RWPE2 (cell line): Measurements from ENCODE around the gene ALK.

Experiments
- ATAC-seq: fragments of 200-7000 bp; cut with Tn5 transposase; 3 replicates; pipeline ENCODE4 v1.9.1; 2021; ENCODE audit warnings: low read depth
- DNase-seq: peaks from one replicate; pipeline ENCODE4 v3.0.0-alpha.2; 2020; ENCODE audit warnings: low spot score
- H3K27ac ChIP-seq: fragments of 450-650 bp; 2 replicates; pipeline ENCODE4 v1.5.1; 2017; ENCODE audit warnings: mild to moderate bottlenecking; ENCODE audit not compliant: poor library complexity, severe bottlenecking
- H3K27me3 ChIP-seq: fragments of 250-450 bp; sonication (Bioruptor Pico); 2 replicates; pipeline ENCODE4 v1.5.1; 2021; ENCODE audit warnings: mild to moderate bottlenecking, moderate library complexity; ENCODE audit not compliant: insufficient read depth, poor library complexity, severe bottlenecking
- H3K36me3 ChIP-seq: fragments of 250-450 bp; sonication (Bioruptor Pico); 2 replicates; pipeline ENCODE4 v1.5.1; 2020; ENCODE audit warnings: low read depth, mild to moderate bottlenecking, moderate library complexity
- H3K4me1 ChIP-seq: fragments of 250-450 bp; sonication (Bioruptor Pico); 2 replicates; pipeline ENCODE4 v1.5.1; 2021; ENCODE audit warnings: mild to moderate bottlenecking, moderate library complexity; ENCODE audit not compliant: insufficient read depth, poor library complexity, severe bottlenecking
- H3K4me3 ChIP-seq: fragments of 250-450 bp; sonication (Bioruptor Pico); 2 replicates; pipeline ENCODE4 v1.5.1; 2021; ENCODE audit warnings: mild to moderate bottlenecking, moderate library complexity; ENCODE audit not compliant: severe bottlenecking
- H3K9me3 ChIP-seq: fragments of 250-450 bp; sonication (Bioruptor Pico); 2 replicates; pipeline ENCODE4 v1.5.1; 2021; ENCODE audit warnings: mild to moderate bottlenecking, moderate library complexity; ENCODE audit not compliant: severe bottlenecking
- CTCF ChIP-seq: fragments of 450-650 bp; IDR thresholded peaks from one replicate; pipeline ENCODE4 v1.5.1; 2017; ENCODE audit warnings: mild to moderate bottlenecking, moderate library complexity; ENCODE audit not compliant: poor library complexity, severe bottlenecking

The ALK gene

DNA sequence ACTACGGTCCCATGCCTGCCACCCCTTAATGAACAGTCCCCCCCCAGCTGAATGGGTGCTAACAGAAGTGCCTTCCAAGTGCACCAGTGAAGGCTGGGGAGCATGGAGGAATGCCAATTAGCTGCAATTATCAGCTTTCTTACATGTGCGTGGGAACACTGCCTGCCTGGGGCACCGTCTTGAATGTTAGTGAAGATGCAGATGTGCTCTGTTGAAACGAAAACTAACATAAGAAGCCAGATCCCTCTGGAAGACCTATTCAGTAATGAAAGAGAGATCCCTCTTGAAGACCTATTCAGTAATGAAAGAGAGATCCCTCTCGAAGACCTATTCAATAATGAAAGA lies 651.6 kb downstream of the ALK start:
- Histone ChIP-seq H3K9me3 (no peaks in the 10 kb centered on the region), H3K4me1 (peaks cover 6% of the 10 kb centered on the region), H3K27me3 (no peaks in the 10 kb centered on the region), H3K4me3 (no peak overlapping the region), H3K36me3 (no peaks in the 10 kb centered on the region), H3K27ac (no peak overlapping the region)
- TF ChIP-seq CTCF: no peak
- no peak for DNase-seq
- no peak for ATAC-seq

- Histone ChIP-seq H3K9me3 (no peaks in the 10 kb centered on the region), H3K36me3 (no peaks in the 10 kb centered on the region), H3K4me3 (no peak overlapping the region), H3K4me1 (peaks cover 6% of the 10 kb centered on the region), H3K27ac (no peak overlapping the region), H3K27me3 (no peaks in the 10 kb centered on the region)
- ATAC-seq: no peak
- DNase-seq: no peak
- no peak for TF ChIP-seq CTCF
Observed at GRCh38 chr2:29269095-29269764, 652.2 kb downstream of the ALK start.

- ATAC-seq (no peak), DNase-seq (no peak)
- Histone ChIP-seq H3K27ac (no peak overlapping the region), H3K36me3 (no peaks in the 10 kb centered on the region), H3K4me1 (no peaks in the 10 kb centered on the region), H3K27me3 (no peaks in the 10 kb centered on the region), H3K9me3 (no peaks in the 10 kb centered on the region), H3K4me3 (no peak overlapping the region)
- TF ChIP-seq CTCF: no peak
Observed at GRCh38 chr2:29267720-29268119, 653.7 kb downstream of the ALK start.

GRCh38 chr2:29263886-29264285 lies 657.5 kb downstream of the ALK start:
- Histone ChIP-seq H3K4me1 (peaks cover 13% of the 10 kb centered on the region), H3K27me3 (no peaks in the 10 kb centered on the region), H3K9me3 (no peaks in the 10 kb centered on the region), H3K4me3 (no peak overlapping the region), H3K36me3 (no peaks in the 10 kb centered on the region), H3K27ac (no peak overlapping the region)
- DNase-seq (no peak), ATAC-seq (no peak)
- no peak for TF ChIP-seq CTCF

- no peaks in the 10 kb centered on the region for H3K9me3 ChIP-seq
- H3K4me1 ChIP-seq: peaks cover 13% of the 10 kb centered on the region
- TF ChIP-seq CTCF: no peak
- H3K36me3 ChIP-seq: no peaks in the 10 kb centered on the region
- no peak for DNase-seq
- no peak overlapping the region for H3K27ac ChIP-seq
- no peaks in the 10 kb centered on the region for H3K27me3 ChIP-seq
- no peak for ATAC-seq
- no peak overlapping the region for H3K4me3 ChIP-seq
Observed at GRCh38 chr2:29262681-29263260, 658.6 kb downstream of the ALK start.
